ENCODE measurements around the gene UBE2Q2. TPM values are rescaled to one million over a fixed set of nuclear protein-coding genes. Genes with fewer than 3 reads are reported as not detected.
A peak's percentile ranks its signal among the peaks of the same experiment; 100 is the strongest.

The UBE2Q2 gene
- total RNA-seq, 1 donor from 2014 or later, result 29.0 TPM

GRCh38 chr15:75808563-75808962, 34.7 kb upstream of the UBE2Q2 start:
- TF ChIP-seq CTCF (IDR thresholded peaks at IDR 0.05), result no peak
- no peaks in the 10 kb centered on the region for H3K27me3 ChIP-seq (ENCODE audit: low read depth)
- DNase-seq (no peak), ATAC-seq (no peak)
- no peak overlapping the region for H3K27ac ChIP-seq
- intact Hi-C loops (cut with DNase I), result no loop called here
- no peak overlapping the region for H3K4me3 ChIP-seq
- H3K9me3 ChIP-seq, result no peaks in the 10 kb centered on the region
- no peaks in the 10 kb centered on the region for H3K4me1 ChIP-seq
- H3K36me3 ChIP-seq, result no peaks in the 10 kb centered on the region

GRCh38 chr15:75809986-75810750, 33.1 kb upstream of the UBE2Q2 start:
- intact Hi-C loops (cut with DNase I), result no loop called here
- Histone ChIP-seq H3K4me3 (no peak overlapping the region), H3K27me3 (ENCODE audit: low read depth) (no peaks in the 10 kb centered on the region), H3K4me1 (no peaks in the 10 kb centered on the region), H3K9me3 (no peaks in the 10 kb centered on the region), H3K36me3 (no peaks in the 10 kb centered on the region), H3K27ac (no peak overlapping the region)
- ATAC-seq, result peak; percentile 59 to 67
- TF ChIP-seq CTCF (IDR thresholded peaks at IDR 0.05), result peak; percentile 31
- DNase-seq, result no peak

- no peaks in the 10 kb centered on the region for H3K4me1 ChIP-seq
- no peaks in the 10 kb centered on the region for H3K36me3 ChIP-seq
- TF ChIP-seq CTCF (IDR thresholded peaks at IDR 0.05), result no peak
- ATAC-seq (no peak), DNase-seq (no peak)
- no peaks in the 10 kb centered on the region for H3K9me3 ChIP-seq
- no peak overlapping the region for H3K27ac ChIP-seq
- no peak overlapping the region for H3K4me3 ChIP-seq
- intact Hi-C loops (cut with DNase I), result no loop called here
- no peaks in the 10 kb centered on the region for H3K27me3 ChIP-seq (ENCODE audit: low read depth)
Measured at GRCh38 chr15:75810874-75811498, 32.3 kb upstream of the UBE2Q2 start.

- no peak for DNase-seq
- intact Hi-C loops (cut with DNase I), result no loop called here
- H3K9me3 ChIP-seq, result no peaks in the 10 kb centered on the region
- no peak for ATAC-seq
- H3K27ac ChIP-seq, result no peak overlapping the region
- TF ChIP-seq CTCF (IDR thresholded peaks at IDR 0.05), result no peak
- no peaks in the 10 kb centered on the region for H3K36me3 ChIP-seq
- no peaks in the 10 kb centered on the region for H3K27me3 ChIP-seq (ENCODE audit: low read depth)
- H3K4me1 ChIP-seq, result no peaks in the 10 kb centered on the region
- H3K4me3 ChIP-seq, result no peak overlapping the region
Measured at GRCh38 chr15:75811626-75812025, 31.6 kb upstream of the UBE2Q2 start.

- no peak overlapping the region for H3K27ac ChIP-seq
- TF ChIP-seq CTCF (IDR thresholded peaks at IDR 0.05), result no peak
- H3K9me3 ChIP-seq, result no peaks in the 10 kb centered on the region
- DNase-seq, result no peak
- no peaks in the 10 kb centered on the region for H3K27me3 ChIP-seq (ENCODE audit: low read depth)
- H3K4me3 ChIP-seq, result no peak overlapping the region
- intact Hi-C loops (cut with DNase I), result no loop called here
- H3K36me3 ChIP-seq, result no peaks in the 10 kb centered on the region
- no peaks in the 10 kb centered on the region for H3K4me1 ChIP-seq
- no peak for ATAC-seq
Measured at GRCh38 chr15:75814794-75815193, 28.5 kb upstream of the UBE2Q2 start.

All from lower lobe of right lung (tissue), 2 donors.